ENCODE results near the gene TTC16.
"Not testable (repeated sequence)": the region's sequence is repeated elsewhere in the genome, so short reads cannot be mapped to it uniquely, and the experiment has no call there.

DNA sequence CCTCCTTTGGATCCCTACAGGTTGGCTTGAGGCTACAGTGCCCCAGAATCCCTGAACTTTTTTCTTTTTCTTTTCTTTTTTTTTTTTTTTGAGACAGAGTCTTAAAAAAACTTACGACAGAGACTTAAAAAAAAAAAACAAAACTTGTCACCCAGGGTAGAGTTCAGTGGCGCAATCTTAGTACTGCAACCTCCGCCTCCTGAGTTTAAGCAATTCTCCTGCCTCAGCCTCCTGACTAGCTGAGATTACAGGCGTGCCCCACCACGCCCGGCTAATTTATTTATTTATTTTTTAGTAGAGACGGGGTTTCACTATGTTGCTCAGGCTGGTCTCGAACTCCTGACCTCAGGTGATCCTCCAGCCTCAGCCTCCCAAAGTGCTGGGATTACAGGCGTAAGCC, 65.0 kb downstream of the TTC16 start:
- TF ChIP-seq, protein P1, sequence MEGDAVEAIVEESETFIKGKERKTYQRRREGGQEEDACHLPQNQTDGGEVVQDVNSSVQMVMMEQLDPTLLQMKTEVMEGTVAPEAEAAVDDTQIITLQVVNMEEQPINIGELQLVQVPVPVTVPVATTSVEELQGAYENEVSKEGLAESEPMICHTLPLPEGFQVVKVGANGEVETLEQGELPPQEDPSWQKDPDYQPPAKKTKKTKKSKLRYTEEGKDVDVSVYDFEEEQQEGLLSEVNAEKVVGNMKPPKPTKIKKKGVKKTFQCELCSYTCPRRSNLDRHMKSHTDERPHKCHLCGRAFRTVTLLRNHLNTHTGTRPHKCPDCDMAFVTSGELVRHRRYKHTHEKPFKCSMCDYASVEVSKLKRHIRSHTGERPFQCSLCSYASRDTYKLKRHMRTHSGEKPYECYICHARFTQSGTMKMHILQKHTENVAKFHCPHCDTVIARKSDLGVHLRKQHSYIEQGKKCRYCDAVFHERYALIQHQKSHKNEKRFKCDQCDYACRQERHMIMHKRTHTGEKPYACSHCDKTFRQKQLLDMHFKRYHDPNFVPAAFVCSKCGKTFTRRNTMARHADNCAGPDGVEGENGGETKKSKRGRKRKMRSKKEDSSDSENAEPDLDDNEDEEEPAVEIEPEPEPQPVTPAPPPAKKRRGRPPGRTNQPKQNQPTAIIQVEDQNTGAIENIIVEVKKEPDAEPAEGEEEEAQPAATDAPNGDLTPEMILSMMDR (IDR thresholded peaks at IDR 0.05; ENCODE audit: poor library complexity, severe bottlenecking): not testable (repeated sequence)
- not testable (repeated sequence) for TF ChIP-seq EP300 (conservative IDR thresholded peaks at IDR 0.05; ENCODE audit: poor library complexity, severe bottlenecking); TAF1 (IDR thresholded peaks at IDR 0.05; ENCODE audit: low read depth)

All from neural cell (in vitro differentiated cells).